ENCODE measurements around the gene SWAP70. TPM values are rescaled to one million over a fixed set of nuclear protein-coding genes. Genes with fewer than 3 reads are reported as not detected.

SWAP70 gene
- total RNA-seq, 1 donor from 2014 or later = 18.0 TPM

DNA sequence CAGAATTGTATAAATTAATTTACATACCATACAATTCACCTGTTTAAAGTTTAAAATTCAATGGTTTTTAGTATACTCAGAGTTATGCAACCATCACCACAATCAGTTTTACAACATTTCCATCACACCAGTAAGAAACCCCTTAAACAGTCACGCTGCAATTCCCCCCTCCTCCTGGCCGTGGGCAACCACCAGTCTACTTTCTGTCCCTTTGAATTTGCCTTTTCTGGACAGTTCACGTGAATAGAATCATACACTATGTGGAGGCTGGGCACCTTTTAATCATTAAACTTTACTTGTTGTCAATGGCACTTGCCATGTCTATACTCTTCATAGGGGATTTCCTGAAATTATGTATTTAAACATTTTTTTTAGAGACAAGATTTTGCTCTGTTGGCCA is 20.1 kb upstream of the SWAP70 start:
- DNase-seq (ENCODE audit: low read depth) = no peak
- no peak overlapping the region for H3K4me3 ChIP-seq (ENCODE audit: low read depth, low read length)
- H3K36me3 ChIP-seq (ENCODE audit: control insufficient read depth, insufficient read depth, low read length) = no peaks in the 10 kb centered on the region
- H3K27me3 ChIP-seq (ENCODE audit: control insufficient read depth, insufficient read depth, low read length) = no peaks in the 10 kb centered on the region
- TF ChIP-seq, protein P1, sequence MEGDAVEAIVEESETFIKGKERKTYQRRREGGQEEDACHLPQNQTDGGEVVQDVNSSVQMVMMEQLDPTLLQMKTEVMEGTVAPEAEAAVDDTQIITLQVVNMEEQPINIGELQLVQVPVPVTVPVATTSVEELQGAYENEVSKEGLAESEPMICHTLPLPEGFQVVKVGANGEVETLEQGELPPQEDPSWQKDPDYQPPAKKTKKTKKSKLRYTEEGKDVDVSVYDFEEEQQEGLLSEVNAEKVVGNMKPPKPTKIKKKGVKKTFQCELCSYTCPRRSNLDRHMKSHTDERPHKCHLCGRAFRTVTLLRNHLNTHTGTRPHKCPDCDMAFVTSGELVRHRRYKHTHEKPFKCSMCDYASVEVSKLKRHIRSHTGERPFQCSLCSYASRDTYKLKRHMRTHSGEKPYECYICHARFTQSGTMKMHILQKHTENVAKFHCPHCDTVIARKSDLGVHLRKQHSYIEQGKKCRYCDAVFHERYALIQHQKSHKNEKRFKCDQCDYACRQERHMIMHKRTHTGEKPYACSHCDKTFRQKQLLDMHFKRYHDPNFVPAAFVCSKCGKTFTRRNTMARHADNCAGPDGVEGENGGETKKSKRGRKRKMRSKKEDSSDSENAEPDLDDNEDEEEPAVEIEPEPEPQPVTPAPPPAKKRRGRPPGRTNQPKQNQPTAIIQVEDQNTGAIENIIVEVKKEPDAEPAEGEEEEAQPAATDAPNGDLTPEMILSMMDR (IDR thresholded peaks at IDR 0.05; ENCODE audit: insufficient read depth, low read length, poor library complexity, severe bottlenecking) = no peak

DNA sequence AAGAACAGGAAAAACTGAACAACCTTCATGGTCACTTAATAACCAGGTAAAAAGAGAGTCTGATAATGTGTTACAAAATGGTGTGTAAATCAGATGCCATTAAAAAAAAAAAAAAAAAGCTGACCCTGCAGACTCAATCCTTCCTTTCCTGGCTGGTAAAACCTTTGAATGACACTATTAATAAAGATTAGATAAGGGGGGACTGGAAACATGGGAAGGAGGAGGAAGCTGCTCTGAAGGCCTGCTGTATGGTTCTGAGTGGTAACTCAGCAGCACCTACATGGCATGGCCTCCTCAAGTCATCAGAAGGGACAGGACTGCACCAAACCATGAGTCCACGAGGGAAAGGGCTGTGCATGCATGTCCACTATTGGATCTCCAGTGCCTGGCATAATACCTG is 18.0 kb upstream of the SWAP70 start:
- Histone ChIP-seq H3K36me3 (ENCODE audit: control insufficient read depth, insufficient read depth, low read length) (no peaks in the 10 kb centered on the region), H3K4me3 (ENCODE audit: low read depth, low read length) (no peak overlapping the region), H3K27me3 (ENCODE audit: control insufficient read depth, insufficient read depth, low read length) (no peaks in the 10 kb centered on the region)
- TF ChIP-seq, protein P1 (IDR thresholded peaks at IDR 0.05; ENCODE audit: insufficient read depth, low read length, poor library complexity, severe bottlenecking) = no peak
- no peak for DNase-seq (ENCODE audit: low read depth)

DNA sequence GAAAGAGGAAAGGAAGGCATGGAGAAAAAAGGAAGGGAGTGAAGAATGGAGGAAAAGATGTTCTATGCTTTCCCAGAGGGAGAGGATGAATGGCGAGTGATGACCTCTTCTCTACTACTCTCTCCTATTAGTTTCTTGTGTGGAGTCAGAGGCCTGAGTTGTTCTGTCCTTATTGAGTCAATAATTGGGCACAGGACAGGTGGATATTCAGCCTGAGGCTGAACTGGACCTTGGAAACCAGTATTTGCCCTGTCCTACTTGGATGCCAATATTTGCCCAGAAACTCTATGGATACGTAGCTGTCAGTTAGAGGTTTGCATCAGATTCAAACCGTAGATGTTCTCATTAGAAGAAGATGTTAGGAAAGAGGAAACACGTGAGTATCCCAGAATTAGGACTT is 17.6 kb upstream of the SWAP70 start:
- Histone ChIP-seq H3K4me3 (ENCODE audit: low read depth, low read length) (no peak overlapping the region), H3K36me3 (ENCODE audit: control insufficient read depth, insufficient read depth, low read length) (no peaks in the 10 kb centered on the region), H3K27me3 (ENCODE audit: control insufficient read depth, insufficient read depth, low read length) (no peaks in the 10 kb centered on the region)
- no peak for DNase-seq (ENCODE audit: low read depth)
- TF ChIP-seq, protein P1 (IDR thresholded peaks at IDR 0.05; ENCODE audit: insufficient read depth, low read length, poor library complexity, severe bottlenecking) = no peak

DNA sequence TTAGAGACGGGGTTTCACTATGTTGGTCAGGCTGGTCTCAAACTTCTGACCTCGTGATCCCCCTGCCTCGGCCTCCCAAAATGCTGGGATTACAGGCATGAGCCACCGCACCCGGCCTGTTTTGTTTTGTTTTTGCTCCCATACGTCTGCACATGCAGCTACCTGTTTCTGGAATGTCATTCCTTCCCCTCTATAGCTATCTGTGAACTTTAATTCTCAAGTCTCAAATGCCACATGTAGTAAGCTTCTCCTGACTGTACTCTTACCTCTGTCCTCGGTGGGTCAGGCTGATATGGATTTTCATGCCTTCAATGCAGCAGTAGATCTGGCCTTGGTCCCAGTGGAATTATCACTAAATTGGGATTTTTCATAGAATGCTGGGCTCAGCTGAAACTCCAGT is 12.4 kb upstream of the SWAP70 start:
- H3K27me3 ChIP-seq (ENCODE audit: control insufficient read depth, insufficient read depth, low read length) = no peaks in the 10 kb centered on the region
- no peak overlapping the region for H3K4me3 ChIP-seq (ENCODE audit: low read depth, low read length)
- TF ChIP-seq, protein P1 (IDR thresholded peaks at IDR 0.05; ENCODE audit: insufficient read depth, low read length, poor library complexity, severe bottlenecking) = no peak
- DNase-seq (ENCODE audit: low read depth) = no peak
- no peaks in the 10 kb centered on the region for H3K36me3 ChIP-seq (ENCODE audit: control insufficient read depth, insufficient read depth, low read length)

DNA sequence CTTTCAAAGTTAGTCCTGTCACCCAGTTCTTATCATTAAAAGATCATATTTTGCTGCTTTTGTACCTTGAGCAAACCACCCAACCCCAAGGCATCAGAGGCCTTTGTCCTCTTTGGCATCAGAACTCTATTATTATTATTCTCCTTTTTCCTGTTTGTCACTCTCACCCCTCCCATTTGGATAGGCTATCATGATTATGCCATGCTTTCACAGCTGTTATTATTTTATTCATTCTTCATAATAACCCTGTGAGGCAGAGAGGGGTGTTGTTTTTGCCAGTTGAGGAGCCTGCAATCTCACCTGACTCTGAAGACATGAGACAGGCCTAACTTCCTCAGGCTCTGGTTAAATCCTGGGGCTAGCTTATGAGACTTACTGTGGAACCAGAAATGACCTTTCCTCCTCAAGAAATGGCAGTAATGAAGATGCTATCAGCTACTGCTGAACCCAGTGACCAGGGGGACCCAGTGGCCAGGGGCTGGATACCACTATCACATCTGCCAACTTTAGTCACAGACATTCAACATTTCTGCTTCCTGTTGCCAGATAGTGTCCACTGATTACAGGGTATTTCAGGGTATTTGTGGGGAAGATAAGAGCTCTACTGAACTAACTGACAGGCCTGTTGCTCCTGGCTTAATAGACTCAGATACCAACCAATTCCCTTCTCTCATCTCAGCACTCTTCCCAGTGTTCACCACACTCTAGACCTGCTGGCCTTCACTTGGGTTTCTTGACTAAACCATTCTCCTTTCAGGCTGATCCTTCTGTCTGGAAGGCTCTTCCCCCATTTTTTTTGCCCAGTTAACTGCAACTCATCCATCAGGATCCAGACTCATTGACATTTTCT is 11.8 kb upstream of the SWAP70 start:
- no peak for DNase-seq (ENCODE audit: low read depth)
- H3K36me3 ChIP-seq (ENCODE audit: control insufficient read depth, insufficient read depth, low read length) = no peaks in the 10 kb centered on the region
- H3K4me3 ChIP-seq (ENCODE audit: low read depth, low read length) = no peak overlapping the region
- TF ChIP-seq, protein P1 (IDR thresholded peaks at IDR 0.05; ENCODE audit: insufficient read depth, low read length, poor library complexity, severe bottlenecking) = no peak
- H3K27me3 ChIP-seq (ENCODE audit: control insufficient read depth, insufficient read depth, low read length) = no peaks in the 10 kb centered on the region

DNA sequence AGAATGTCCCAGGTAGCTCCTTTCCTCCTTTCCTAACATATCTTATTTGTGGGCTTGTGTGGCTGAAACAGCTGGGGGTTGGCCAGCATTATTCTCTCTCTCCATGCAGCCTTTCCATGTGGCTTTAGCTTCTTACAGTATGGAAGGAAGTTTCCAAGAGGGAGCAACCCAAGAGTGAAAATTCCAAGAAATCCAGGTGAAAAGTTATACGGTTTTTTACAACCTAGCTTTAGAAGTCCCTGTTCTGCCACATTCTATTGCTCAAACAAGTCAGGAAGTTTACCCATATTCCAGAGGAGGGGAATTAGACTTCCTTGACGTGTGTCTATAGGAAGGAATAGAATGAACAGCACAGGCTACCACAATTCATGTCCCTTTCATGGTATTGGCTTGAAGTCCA is 10.0 kb upstream of the SWAP70 start:
- H3K36me3 ChIP-seq (ENCODE audit: control insufficient read depth, insufficient read depth, low read length) = no peaks in the 10 kb centered on the region
- TF ChIP-seq, protein P1 (IDR thresholded peaks at IDR 0.05; ENCODE audit: insufficient read depth, low read length, poor library complexity, severe bottlenecking) = no peak
- DNase-seq (ENCODE audit: low read depth) = no peak
- H3K27me3 ChIP-seq (ENCODE audit: control insufficient read depth, insufficient read depth, low read length) = no peaks in the 10 kb centered on the region
- H3K4me3 ChIP-seq (ENCODE audit: low read depth, low read length) = no peak overlapping the region

Measured in kidney epithelial cell (primary cell).